ENCODE measurements around the gene H19.

The H19 gene

DNA sequence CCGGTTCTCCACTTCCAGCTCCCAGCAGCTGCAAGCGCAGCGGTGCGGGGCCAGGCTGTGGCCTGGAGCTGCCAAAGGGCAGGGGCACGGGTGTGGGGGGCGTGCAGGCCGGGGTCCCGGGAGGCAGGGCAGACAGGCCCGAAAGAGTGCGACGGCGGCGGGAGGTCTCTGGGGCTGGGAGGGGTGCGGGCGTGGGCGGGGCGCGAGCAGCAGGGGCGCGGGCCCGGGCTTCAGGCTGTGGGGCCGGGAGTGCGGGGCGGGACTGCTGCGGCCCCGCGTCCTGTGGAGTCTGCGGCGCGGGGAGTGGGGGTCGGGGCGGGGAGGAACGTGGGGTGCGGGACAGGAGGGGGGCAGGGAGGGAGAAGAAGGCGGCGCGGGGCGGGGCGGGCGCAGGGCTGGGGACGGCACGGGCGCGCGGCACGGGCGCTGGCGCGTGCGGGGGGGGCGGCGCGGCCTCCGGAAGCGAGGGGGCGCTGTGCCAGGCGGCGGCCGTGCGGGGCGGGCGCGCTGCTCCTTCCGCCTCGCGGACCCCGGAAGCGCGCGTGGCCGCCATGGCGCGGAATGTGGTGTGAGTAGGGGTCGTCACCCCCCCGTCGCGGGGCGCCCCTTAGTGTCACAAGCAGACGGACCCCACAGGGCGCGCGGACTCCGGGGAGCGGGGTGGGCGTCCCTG lies 50.7 kb downstream of the H19 start, which contains the start of gene MRPL23:
Gene MRPL23, plus strand, starts transcription at position 521 of the 673 bp plus-strand sequence. Its CDS starts 31 bp downstream, at position 552.
- DNase-seq, result no peak
